Trophoblast cell (in vitro differentiated cells and primary cell): ENCODE results near the gene GPRIN3.

ENCODE experiments used
- DNase-seq, 2 donors: peaks; one replicate each; pipeline ENCODE4 v3.0.0-alpha.2; 2016
- H2AFZ ChIP-seq: 2 replicates; pipeline ENCODE4 v1.6.1; 2013; ENCODE audit warnings: low read length, moderate library complexity, mild to moderate bottlenecking; ENCODE audit not compliant: insufficient read depth, poor library complexity
- H2AK5ac ChIP-seq: 2 replicates; pipeline ENCODE4 v1.6.1; 2013; ENCODE audit warnings: mild to moderate bottlenecking, low read length
- H2BK120ac ChIP-seq: 2 replicates; pipeline ENCODE4 v1.6.1; 2013; ENCODE audit warnings: low read length, mild to moderate bottlenecking, moderate library complexity; ENCODE audit not compliant: insufficient read depth, poor library complexity
- H2BK12ac ChIP-seq: 2 replicates; pipeline ENCODE4 v1.6.1; 2013; ENCODE audit warnings: mild to moderate bottlenecking, low read length, moderate library complexity
- H2BK5ac ChIP-seq: 2 replicates; pipeline ENCODE4 v1.6.1; 2013; ENCODE audit warnings: low read length, low read depth, moderate library complexity, mild to moderate bottlenecking; ENCODE audit not compliant: poor library complexity
- H3K14ac ChIP-seq: 2 replicates; pipeline ENCODE4 v1.6.1; 2013; ENCODE audit warnings: mild to moderate bottlenecking, low read length
- H3K18ac ChIP-seq: 2 replicates; pipeline ENCODE4 v1.6.1; 2013; ENCODE audit warnings: mild to moderate bottlenecking, low read length
- H3K23ac ChIP-seq: 2 replicates; pipeline ENCODE4 v1.6.1; 2013; ENCODE audit warnings: low read length
- H3K27ac ChIP-seq: 2 replicates; pipeline ENCODE4 v1.5.1; 2013; ENCODE audit warnings: low read depth, mild to moderate bottlenecking, inconsistent platforms, low read length, moderate library complexity
- H3K27me3 ChIP-seq: 2 replicates; pipeline ENCODE4 v1.6.1; 2013; ENCODE audit warnings: inconsistent platforms, mild to moderate bottlenecking, low read length, moderate library complexity; ENCODE audit not compliant: insufficient read depth
- H3K36me3 ChIP-seq, 2 experiments: 1 replicate in 1 of 2; 2 replicates in 1 of 2; pipeline ENCODE4 v1.6.1; 2013; ENCODE audit warnings: low read length in 2 of 2, mild to moderate bottlenecking in 2 of 2, moderate library complexity in 1 of 2; ENCODE audit not compliant: insufficient read depth in 2 of 2, control insufficient read depth in 1 of 2
- H3K4ac ChIP-seq: 2 replicates; pipeline ENCODE4 v1.6.1; 2013; ENCODE audit warnings: low read depth, mild to moderate bottlenecking, low read length, moderate library complexity
- H3K4me1 ChIP-seq, 2 experiments: 1 replicate in 1 of 2; 2 replicates in 1 of 2; pipeline ENCODE4 v1.6.1; 2013; ENCODE audit warnings: low read length in 2 of 2, mild to moderate bottlenecking in 2 of 2, moderate library complexity in 1 of 2; ENCODE audit not compliant: insufficient read depth in 2 of 2, control insufficient read depth in 1 of 2
- H3K4me2 ChIP-seq: 2 replicates; pipeline ENCODE4 v1.6.1; 2013; ENCODE audit warnings: inconsistent platforms, mild to moderate bottlenecking, low read length, moderate library complexity
- H3K4me3 ChIP-seq: 2 replicates; pipeline ENCODE4 v1.5.1; 2013; ENCODE audit warnings: mild to moderate bottlenecking, low read depth, low read length, inconsistent platforms
- H3K79me1 ChIP-seq: one replicate; pipeline ENCODE4 v1.6.1; 2013; ENCODE audit warnings: low read length
- H3K79me2 ChIP-seq: 2 replicates; pipeline ENCODE4 v1.6.1; 2013; ENCODE audit warnings: low read length, mild to moderate bottlenecking; ENCODE audit not compliant: control insufficient read depth, insufficient read depth, poor library complexity
- H3K9ac ChIP-seq: 2 replicates; pipeline ENCODE4 v1.6.1; 2013; ENCODE audit warnings: mild to moderate bottlenecking, low read length
- H3K9me3 ChIP-seq: 2 replicates; pipeline ENCODE4 v1.6.1; 2013; ENCODE audit warnings: low read depth, mild to moderate bottlenecking, control low read depth, inconsistent platforms, low read length; ENCODE audit not compliant: insufficient read depth
- H4K12ac ChIP-seq: 2 replicates; pipeline ENCODE4 v1.6.1; 2013; ENCODE audit warnings: low read depth, mild to moderate bottlenecking, low read length, moderate library complexity
- H4K8ac ChIP-seq: 2 replicates; pipeline ENCODE4 v1.6.1; 2013; ENCODE audit warnings: low read depth, mild to moderate bottlenecking, low read length, moderate library complexity
- H4K91ac ChIP-seq: one replicate; pipeline ENCODE4 v1.6.1; 2013; ENCODE audit warnings: low read depth, mild to moderate bottlenecking, low read length, moderate library complexity
- WGBS: extraction: QIAGEN DNeasy Blood & Tissue Kit; methylation state at CpG from one replicate; pipeline ENCODE4 v1.1.7; 2013; ENCODE audit warnings: missing lambda C conversion rate; ENCODE audit not compliant: insufficient read length, insufficient coverage; ENCODE audit errors: extremely low coverage; 5-methylcytosine and 5-hydroxymethylcytosine counted together

GPRIN3 gene

DNA sequence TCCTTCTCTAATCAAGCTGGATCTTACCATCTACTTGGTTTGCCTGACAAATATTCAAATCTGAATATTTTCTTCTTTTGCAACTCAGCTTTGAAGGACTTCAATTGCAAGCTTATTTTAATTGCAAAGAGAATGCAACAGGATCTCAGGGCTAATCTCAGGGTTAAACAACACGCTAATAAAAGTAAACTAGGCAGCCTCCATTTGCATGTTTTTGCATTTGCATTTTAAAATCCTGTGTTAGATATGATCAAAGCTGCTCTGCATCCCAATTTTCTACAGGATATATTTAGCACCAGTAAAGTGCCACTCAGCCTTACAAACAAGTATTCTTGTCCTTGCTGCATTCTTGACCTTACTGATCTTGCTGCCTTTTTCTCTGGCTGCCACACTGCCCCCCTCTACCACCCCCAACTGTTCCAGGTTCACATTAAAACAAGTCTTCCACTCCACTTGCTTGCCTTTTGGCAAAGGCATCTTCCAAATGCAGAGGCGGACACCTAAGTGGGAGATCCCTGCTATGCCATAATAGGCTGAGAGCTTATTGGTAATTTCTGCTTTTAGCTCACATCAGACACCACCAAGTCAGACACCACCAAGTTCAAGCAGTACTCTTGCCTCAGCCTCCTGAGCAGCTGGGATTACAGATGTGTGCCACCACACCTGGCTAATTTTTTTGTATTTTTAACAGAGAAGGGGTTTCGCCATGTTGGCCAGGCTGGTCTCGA is 48.1 kb downstream of the GPRIN3 start:
- H3K4ac ChIP-seq, result no peak overlapping the region
- H3K4me3 ChIP-seq, result no peak overlapping the region
- no peaks in the 10 kb centered on the region for H3K4me1 ChIP-seq
- H3K9ac ChIP-seq, result no peak overlapping the region
- no CpG with 5 or more reads among the region's 4 CpGs for WGBS
- H2AFZ ChIP-seq, result no peak overlapping the region
- no peak overlapping the region for H2AK5ac ChIP-seq
- DNase-seq, result no peak
- no peaks in the 10 kb centered on the region for H3K79me2 ChIP-seq
- no peak overlapping the region for H4K8ac ChIP-seq
- H3K9me3 ChIP-seq, result no peaks in the 10 kb centered on the region
- no peak overlapping the region for H4K91ac ChIP-seq
- no peaks in the 10 kb centered on the region for H3K36me3 ChIP-seq
- no peak overlapping the region for H3K27ac ChIP-seq
- H2BK12ac ChIP-seq, result no peak overlapping the region
- H3K27me3 ChIP-seq, result no peaks in the 10 kb centered on the region
- H2BK5ac ChIP-seq, result no peak overlapping the region
- H3K18ac ChIP-seq, result no peak overlapping the region
- no peak overlapping the region for H4K12ac ChIP-seq
- H3K4me2 ChIP-seq, result no peak overlapping the region
- H3K23ac ChIP-seq, result no peak overlapping the region
- H2BK120ac ChIP-seq, result no peak overlapping the region
- no peaks in the 10 kb centered on the region for H3K79me1 ChIP-seq
- H3K14ac ChIP-seq, result no peak overlapping the region

DNA sequence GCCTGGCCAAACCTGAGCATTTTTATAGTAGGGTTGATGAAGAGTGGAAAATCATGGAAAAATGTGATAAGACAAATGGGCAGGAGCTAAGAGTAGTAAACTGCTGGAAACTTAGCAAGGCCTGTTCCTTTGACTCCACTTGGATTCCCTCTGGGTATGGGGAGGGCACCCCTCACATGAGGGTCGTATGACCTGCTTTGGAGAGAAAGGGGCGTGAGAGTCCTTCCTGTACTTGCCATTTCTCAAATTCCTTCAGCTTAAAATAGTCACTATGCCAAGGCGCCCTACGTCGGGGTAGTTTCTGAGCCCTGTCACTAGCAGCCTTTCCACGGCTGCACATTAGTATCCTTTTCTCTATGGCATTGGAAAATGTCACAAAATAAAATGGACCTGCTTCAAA is 49.1 kb downstream of the GPRIN3 start:
- H3K4me1 ChIP-seq, result no peaks in the 10 kb centered on the region
- H3K27ac ChIP-seq, result no peak overlapping the region
- no peak overlapping the region for H4K12ac ChIP-seq
- H3K18ac ChIP-seq, result no peak overlapping the region
- H2AK5ac ChIP-seq, result no peak overlapping the region
- DNase-seq, result no peak
- H3K27me3 ChIP-seq, result no peaks in the 10 kb centered on the region
- no peaks in the 10 kb centered on the region for H3K79me2 ChIP-seq
- H3K14ac ChIP-seq, result no peak overlapping the region
- H3K23ac ChIP-seq, result no peak overlapping the region
- no peak overlapping the region for H3K4ac ChIP-seq
- no peak overlapping the region for H3K4me3 ChIP-seq
- no peak overlapping the region for H2AFZ ChIP-seq
- H4K8ac ChIP-seq, result no peak overlapping the region
- H4K91ac ChIP-seq, result no peak overlapping the region
- H2BK120ac ChIP-seq, result no peak overlapping the region
- no peaks in the 10 kb centered on the region for H3K9me3 ChIP-seq
- H3K79me1 ChIP-seq, result no peaks in the 10 kb centered on the region
- H3K4me2 ChIP-seq, result no peak overlapping the region
- H3K36me3 ChIP-seq, result no peaks in the 10 kb centered on the region
- H2BK12ac ChIP-seq, result no peak overlapping the region
- no peak overlapping the region for H3K9ac ChIP-seq
- no CpG with 5 or more reads among the region's 6 CpGs for WGBS
- no peak overlapping the region for H2BK5ac ChIP-seq

DNA sequence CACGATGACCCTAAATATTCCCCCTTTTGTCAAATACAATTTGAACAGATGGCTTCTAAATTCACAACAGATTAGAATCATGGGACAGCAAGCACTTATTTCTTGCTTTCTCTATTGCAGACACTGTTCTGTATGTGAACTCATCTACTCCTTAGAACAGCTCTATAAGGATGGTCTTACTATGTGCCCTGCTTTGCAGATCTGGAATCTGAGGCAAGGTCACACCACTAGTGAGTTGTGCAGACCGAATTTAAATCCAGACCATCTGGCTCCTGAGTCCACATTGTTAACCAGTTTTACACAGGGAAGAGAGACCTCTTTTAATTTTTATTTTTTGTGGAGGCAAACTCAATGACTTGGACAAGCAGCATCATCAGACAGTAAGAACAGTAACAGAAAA is 50.2 kb downstream of the GPRIN3 start:
- Histone ChIP-seq H3K9me3 (no peaks in the 10 kb centered on the region), H2AK5ac (no peak overlapping the region), H3K27me3 (no peaks in the 10 kb centered on the region), H3K36me3 (no peaks in the 10 kb centered on the region), H3K27ac (no peak overlapping the region), H4K8ac (no peak overlapping the region), H2AFZ (no peak overlapping the region), H3K4me3 (no peak overlapping the region), H4K12ac (no peak overlapping the region), H2BK12ac (no peak overlapping the region), H3K23ac (no peak overlapping the region), H3K4me2 (no peak overlapping the region), H2BK5ac (no peak overlapping the region), H3K14ac (no peak overlapping the region), H3K4me1 (no peaks in the 10 kb centered on the region), H3K79me2 (no peaks in the 10 kb centered on the region), H3K18ac (no peak overlapping the region), H3K4ac (no peak overlapping the region), H2BK120ac (no peak overlapping the region), H4K91ac (no peak overlapping the region), H3K9ac (no peak overlapping the region), H3K79me1 (no peaks in the 10 kb centered on the region)
- no peak for DNase-seq
- no CpG with 5 or more reads among the region's 2 CpGs for WGBS

DNA sequence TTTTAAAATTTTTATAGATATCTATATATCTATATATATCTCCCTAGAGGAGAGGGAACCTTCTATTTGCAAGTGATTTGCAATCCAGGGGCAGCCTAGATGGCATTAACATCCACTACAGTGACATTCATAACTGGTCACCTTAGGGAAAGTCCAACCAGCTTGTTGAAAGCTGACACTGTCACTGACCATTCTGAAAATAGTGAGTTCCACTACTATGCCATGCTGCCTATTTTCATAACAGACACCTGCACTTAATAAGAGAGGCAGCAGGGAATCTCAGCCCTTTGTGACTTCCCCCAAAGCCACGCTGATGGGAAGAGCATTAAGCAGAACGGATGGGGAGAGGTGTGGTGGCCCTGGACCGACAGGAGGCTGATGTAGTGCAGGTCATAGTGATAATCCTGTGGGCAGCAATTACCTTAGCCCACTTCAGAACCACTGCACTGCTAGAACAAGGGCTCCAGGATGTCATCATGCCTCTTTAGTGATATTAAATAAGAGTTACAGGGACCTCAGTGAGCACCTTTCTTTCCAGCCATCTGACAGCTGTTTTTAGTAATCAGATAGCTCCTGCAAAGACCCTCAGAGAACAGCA is 51.3 kb downstream of the GPRIN3 start:
- H3K36me3 ChIP-seq, result no peaks in the 10 kb centered on the region
- H2BK5ac ChIP-seq, result no peak overlapping the region
- H3K27me3 ChIP-seq, result no peaks in the 10 kb centered on the region
- DNase-seq, result no peak
- H3K4me2 ChIP-seq, result no peak overlapping the region
- no peak overlapping the region for H4K12ac ChIP-seq
- H2AFZ ChIP-seq, result no peak overlapping the region
- WGBS, result no CpG with 5 or more reads among the region's 3 CpGs
- no peak overlapping the region for H3K27ac ChIP-seq
- H4K91ac ChIP-seq, result no peak overlapping the region
- no peak overlapping the region for H4K8ac ChIP-seq
- no peak overlapping the region for H3K9ac ChIP-seq
- H3K4me3 ChIP-seq, result no peak overlapping the region
- H3K9me3 ChIP-seq, result no peaks in the 10 kb centered on the region
- H3K14ac ChIP-seq, result no peak overlapping the region
- H2BK12ac ChIP-seq, result no peak overlapping the region
- H2AK5ac ChIP-seq, result no peak overlapping the region
- H3K18ac ChIP-seq, result no peak overlapping the region
- no peak overlapping the region for H3K23ac ChIP-seq
- no peak overlapping the region for H2BK120ac ChIP-seq
- H3K79me1 ChIP-seq, result no peaks in the 10 kb centered on the region
- no peaks in the 10 kb centered on the region for H3K79me2 ChIP-seq
- H3K4me1 ChIP-seq, result no peaks in the 10 kb centered on the region
- no peak overlapping the region for H3K4ac ChIP-seq
